Skeletal muscle cell (primary cell): ENCODE results near the gene TDRKH.

Source experiments
- DNase-seq: peaks from one replicate; pipeline ENCODE4 v3.0.0-alpha.2; 2010; ENCODE audit warnings: low read depth
- H3K4me3 ChIP-seq: 2 replicates; pipeline ENCODE4 v1.5.1; 2011; ENCODE audit warnings: low read depth, mild to moderate bottlenecking, control low read depth, low read length, moderate library complexity

The TDRKH gene

GRCh38 chr1:151728151-151729054 is 61.9 kb downstream of the TDRKH start:
- DNase-seq, result peak; percentile 16
- H3K4me3 ChIP-seq, result no peak overlapping the region

- no peak overlapping the region for H3K4me3 ChIP-seq
- DNase-seq, result no peak
These were observed 66.5 kb downstream of the TDRKH start for GRCh38 chr1:151723726-151724370.
